SK-N-SH treated with all-trans-retinoic acid at 6 μM for 48 hours (cell line): ENCODE measurements around the gene SUSD3.

Experiments
- ESRRG ChIP-seq: fragments of 250-450 bp; sonication (Bioruptor Pico); IDR thresholded peaks from 2 replicates; pipeline ENCODE4 v1.6.1; 2021; ENCODE audit warnings: mild to moderate bottlenecking
- RARB ChIP-seq: fragments of 250-450 bp; sonication (Bioruptor Pico); IDR thresholded peaks from 2 replicates; pipeline ENCODE4 v1.8.0; 2021; ENCODE audit warnings: mild to moderate bottlenecking, moderate library complexity
- ZFP3 ChIP-seq: fragments of 250-450 bp; sonication (Bioruptor Pico); IDR thresholded peaks from 2 replicates; pipeline ENCODE4 v1.5.0; 2020; ENCODE audit warnings: mild to moderate bottlenecking, moderate library complexity
- ZFP30 ChIP-seq: fragments of 450-650 bp; formaldehyde crosslinking; IDR thresholded peaks from 2 replicates; pipeline ENCODE4 v1.5.0; 2022; ENCODE audit warnings: mild to moderate bottlenecking, moderate library complexity
- ZNF70 ChIP-seq: fragments of 450-650 bp; formaldehyde crosslinking; IDR thresholded peaks from 2 replicates; pipeline ENCODE4 v1.5.0; 2020; ENCODE audit warnings: mild to moderate bottlenecking, moderate library complexity
- TF ChIP-seq, protein P1 (sequence below): fragments of 250-450 bp; sonication (Bioruptor Pico); IDR thresholded peaks from 2 replicates; pipeline ENCODE4 v1.8.0; 2020; ENCODE audit warnings: mild to moderate bottlenecking, moderate library complexity, borderline replicate concordance
- TF ChIP-seq, protein P2 (sequence below): fragments of 250-450 bp; sonication (Bioruptor Pico); IDR thresholded peaks from 2 replicates; pipeline ENCODE4 v1.5.1; 2021; ENCODE audit warnings: mild to moderate bottlenecking, moderate library complexity
- TF ChIP-seq, protein P3 (sequence below): fragments of 250-450 bp; sonication (Bioruptor Pico); IDR thresholded peaks from 2 replicates; pipeline ENCODE4 v1.8.0; 2021; ENCODE audit warnings: low read depth, mild to moderate bottlenecking, moderate library complexity, borderline replicate concordance
- TF ChIP-seq, protein P4 (sequence below): fragments of 250-450 bp; sonication (Bioruptor Pico); IDR thresholded peaks from 2 replicates; pipeline ENCODE4 v1.5.0; 2020; ENCODE audit warnings: mild to moderate bottlenecking, moderate library complexity

DNA sequence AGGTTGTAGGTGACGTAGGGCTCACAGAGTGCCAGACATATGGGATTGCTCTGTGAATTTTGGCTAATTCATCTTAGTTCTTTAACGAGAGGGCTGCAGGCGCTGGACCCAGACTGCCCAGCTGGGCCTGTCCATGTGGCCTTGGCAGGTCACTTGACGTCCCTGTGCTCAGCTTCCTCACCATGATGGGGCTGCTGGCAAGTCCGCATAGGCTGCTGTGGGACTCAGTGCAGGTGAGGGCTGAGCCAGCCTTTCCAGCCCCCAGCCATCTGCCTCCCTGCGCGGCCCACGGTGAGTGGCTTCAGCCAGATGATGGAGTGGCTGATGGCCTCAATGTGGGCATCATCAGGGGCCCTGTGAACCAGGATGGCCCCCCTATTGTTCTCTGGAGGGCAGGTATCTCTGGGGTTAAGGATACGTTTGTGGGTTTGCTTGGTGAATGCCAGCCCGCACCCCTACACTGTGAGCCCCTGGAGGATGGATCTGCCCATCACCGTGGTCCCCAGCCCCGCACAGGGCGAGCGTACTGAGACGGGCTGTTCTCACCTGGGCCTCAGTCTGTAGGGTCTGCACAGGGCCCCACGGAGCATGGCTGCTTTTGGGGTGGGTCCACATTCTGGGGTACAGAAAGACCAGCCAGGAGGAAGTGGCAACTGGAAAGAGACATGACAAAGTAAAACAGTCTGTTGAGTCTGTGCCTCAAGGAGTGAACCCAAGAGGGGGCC is 41.2 kb downstream of the SUSD3 start:
- TF ChIP-seq ZNF70 (CRISPR knock-in tag), result no peak
- TF ChIP-seq ZFP3 (CRISPR knock-in tag), result no peak
- TF ChIP-seq, protein P1, sequence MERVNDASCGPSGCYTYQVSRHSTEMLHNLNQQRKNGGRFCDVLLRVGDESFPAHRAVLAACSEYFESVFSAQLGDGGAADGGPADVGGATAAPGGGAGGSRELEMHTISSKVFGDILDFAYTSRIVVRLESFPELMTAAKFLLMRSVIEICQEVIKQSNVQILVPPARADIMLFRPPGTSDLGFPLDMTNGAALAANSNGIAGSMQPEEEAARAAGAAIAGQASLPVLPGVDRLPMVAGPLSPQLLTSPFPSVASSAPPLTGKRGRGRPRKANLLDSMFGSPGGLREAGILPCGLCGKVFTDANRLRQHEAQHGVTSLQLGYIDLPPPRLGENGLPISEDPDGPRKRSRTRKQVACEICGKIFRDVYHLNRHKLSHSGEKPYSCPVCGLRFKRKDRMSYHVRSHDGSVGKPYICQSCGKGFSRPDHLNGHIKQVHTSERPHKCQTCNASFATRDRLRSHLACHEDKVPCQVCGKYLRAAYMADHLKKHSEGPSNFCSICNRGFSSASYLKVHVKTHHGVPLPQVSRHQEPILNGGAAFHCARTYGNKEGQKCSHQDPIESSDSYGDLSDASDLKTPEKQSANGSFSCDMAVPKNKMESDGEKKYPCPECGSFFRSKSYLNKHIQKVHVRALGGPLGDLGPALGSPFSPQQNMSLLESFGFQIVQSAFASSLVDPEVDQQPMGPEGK (CRISPR knock-in tag), result no peak
- TF ChIP-seq, protein P2, sequence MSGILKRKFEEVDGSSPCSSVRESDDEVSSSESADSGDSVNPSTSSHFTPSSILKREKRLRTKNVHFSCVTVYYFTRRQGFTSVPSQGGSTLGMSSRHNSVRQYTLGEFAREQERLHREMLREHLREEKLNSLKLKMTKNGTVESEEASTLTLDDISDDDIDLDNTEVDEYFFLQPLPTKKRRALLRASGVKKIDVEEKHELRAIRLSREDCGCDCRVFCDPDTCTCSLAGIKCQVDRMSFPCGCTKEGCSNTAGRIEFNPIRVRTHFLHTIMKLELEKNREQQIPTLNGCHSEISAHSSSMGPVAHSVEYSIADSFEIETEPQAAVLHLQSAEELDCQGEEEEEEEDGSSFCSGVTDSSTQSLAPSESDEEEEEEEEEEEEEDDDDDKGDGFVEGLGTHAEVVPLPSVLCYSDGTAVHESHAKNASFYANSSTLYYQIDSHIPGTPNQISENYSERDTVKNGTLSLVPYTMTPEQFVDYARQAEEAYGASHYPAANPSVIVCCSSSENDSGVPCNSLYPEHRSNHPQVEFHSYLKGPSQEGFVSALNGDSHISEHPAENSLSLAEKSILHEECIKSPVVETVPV (CRISPR knock-in tag), result no peak
- no peak for TF ChIP-seq ESRRG (CRISPR knock-in tag)
- no peak for TF ChIP-seq ZFP30 (CRISPR knock-in tag)
- TF ChIP-seq, protein P3, sequence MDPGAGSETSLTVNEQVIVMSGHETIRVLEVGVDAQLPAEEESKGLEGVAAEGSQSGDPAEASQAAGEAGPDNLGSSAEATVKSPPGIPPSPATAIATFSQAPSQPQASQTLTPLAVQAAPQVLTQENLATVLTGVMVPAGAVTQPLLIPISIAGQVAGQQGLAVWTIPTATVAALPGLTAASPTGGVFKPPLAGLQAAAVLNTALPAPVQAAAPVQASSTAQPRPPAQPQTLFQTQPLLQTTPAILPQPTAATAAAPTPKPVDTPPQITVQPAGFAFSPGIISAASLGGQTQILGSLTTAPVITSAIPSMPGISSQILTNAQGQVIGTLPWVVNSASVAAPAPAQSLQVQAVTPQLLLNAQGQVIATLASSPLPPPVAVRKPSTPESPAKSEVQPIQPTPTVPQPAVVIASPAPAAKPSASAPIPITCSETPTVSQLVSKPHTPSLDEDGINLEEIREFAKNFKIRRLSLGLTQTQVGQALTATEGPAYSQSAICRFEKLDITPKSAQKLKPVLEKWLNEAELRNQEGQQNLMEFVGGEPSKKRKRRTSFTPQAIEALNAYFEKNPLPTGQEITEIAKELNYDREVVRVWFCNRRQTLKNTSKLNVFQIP (CRISPR knock-in tag), result no peak
- TF ChIP-seq, protein P4, sequence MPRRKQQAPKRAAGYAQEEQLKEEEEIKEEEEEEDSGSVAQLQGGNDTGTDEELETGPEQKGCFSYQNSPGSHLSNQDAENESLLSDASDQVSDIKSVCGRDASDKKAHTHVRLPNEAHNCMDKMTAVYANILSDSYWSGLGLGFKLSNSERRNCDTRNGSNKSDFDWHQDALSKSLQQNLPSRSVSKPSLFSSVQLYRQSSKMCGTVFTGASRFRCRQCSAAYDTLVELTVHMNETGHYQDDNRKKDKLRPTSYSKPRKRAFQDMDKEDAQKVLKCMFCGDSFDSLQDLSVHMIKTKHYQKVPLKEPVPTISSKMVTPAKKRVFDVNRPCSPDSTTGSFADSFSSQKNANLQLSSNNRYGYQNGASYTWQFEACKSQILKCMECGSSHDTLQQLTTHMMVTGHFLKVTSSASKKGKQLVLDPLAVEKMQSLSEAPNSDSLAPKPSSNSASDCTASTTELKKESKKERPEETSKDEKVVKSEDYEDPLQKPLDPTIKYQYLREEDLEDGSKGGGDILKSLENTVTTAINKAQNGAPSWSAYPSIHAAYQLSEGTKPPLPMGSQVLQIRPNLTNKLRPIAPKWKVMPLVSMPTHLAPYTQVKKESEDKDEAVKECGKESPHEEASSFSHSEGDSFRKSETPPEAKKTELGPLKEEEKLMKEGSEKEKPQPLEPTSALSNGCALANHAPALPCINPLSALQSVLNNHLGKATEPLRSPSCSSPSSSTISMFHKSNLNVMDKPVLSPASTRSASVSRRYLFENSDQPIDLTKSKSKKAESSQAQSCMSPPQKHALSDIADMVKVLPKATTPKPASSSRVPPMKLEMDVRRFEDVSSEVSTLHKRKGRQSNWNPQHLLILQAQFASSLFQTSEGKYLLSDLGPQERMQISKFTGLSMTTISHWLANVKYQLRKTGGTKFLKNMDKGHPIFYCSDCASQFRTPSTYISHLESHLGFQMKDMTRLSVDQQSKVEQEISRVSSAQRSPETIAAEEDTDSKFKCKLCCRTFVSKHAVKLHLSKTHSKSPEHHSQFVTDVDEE (CRISPR knock-in tag), result no peak
- no peak for TF ChIP-seq RARB
